ENCODE data around the gene SLC6A4. TPM values are rescaled to one million over a fixed set of nuclear protein-coding genes. Genes with fewer than 3 reads are reported as not detected.
A peak's percentile ranks its signal among the peaks of the same experiment; 100 is the strongest.

SLC6A4 gene
- total and polyA plus RNA-seq, 2 donors (not counting 3 experiments of a cell fraction or from before 2014, with no cell fraction given) = 0.25 TPM; not detected in 1

DNA sequence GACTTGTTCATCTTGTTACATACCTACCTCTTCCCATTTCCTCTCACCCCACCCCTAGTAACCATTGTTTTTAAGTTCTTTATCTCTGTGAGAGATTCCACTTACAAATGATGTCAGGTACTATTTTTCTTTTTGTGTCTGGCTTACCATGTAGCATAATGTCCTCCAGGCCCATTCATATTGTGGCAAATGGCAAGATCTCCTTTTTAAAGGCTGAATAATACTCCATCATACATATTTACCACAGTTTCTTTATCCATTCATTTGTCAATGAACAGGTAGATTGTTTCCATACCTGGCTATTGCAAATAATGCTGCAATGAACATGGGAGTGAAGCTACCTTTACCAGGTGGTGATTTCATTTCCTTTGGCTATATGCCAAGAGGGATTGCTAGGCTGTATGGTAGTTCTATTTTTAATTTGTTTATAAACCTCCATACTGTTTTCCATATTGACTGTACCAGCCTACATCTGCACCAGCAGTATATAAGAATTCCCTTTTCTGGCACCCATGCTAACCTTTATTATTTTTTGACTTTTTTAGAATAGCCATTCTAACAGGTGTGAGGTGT lies 65.0 kb downstream of the SLC6A4 start:
- Histone ChIP-seq H3K27me3 (ENCODE audit: control insufficient read depth in 2 of 2, insufficient read depth in 2 of 2, low read length in 2 of 2) (no peaks in the 10 kb centered on the region), H3K9me3 (replicated peaks; ENCODE audit: control insufficient read depth, insufficient read depth, low read length) (no peaks in the 10 kb centered on the region), H3K4me3 (replicated peaks in 1 of 3; ENCODE audit: insufficient read depth in 1 of 3, low read depth in 1 of 3, low read length in 3 of 3) (no peak overlapping the region), H3K9me1 (replicated peaks; ENCODE audit: control insufficient read depth, extremely low read depth, insufficient read depth, low read length) (no peaks in the 10 kb centered on the region), H3K79me2 (ENCODE audit: control insufficient read depth, insufficient read depth, low read length) (peaks cover 18% of the 10 kb centered on the region), H3K9ac (replicated peaks; ENCODE audit: extremely low read depth, insufficient read depth, low read length) (no peak overlapping the region), H4K20me1 (replicated peaks; ENCODE audit: control insufficient read depth, extremely low read depth, insufficient read depth, low read length) (no peaks in the 10 kb centered on the region), H3K4me1 (ENCODE audit: control insufficient read depth, extremely low read depth, insufficient read depth, low read length) (no peaks in the 10 kb centered on the region), H3K4me2 (ENCODE audit: insufficient read depth, low read length) (no peak overlapping the region), H3K27ac (ENCODE audit: insufficient read depth, low read depth, low read length) (no peak overlapping the region), H3K36me3 (ENCODE audit: control insufficient read depth in 2 of 2, extremely low read depth in 1 of 2, insufficient read depth in 2 of 2, low read length in 2 of 2) (peaks cover 0 to 2% of the 10 kb centered on the region in 2 experiments), H2AFZ (ENCODE audit: low read depth, low read length) (no peak overlapping the region)
- ChIA-PET POLR2A (no interaction called here), CTCF (interaction anchor here (0.8 to 2.1 kb wide), 6 partner anchors 10 to 77 kb away, joined by 3 to 5 read pairs (median 4); no protein-coding TSS in a partner anchor)
- TF ChIP-seq GATA2 (IDR thresholded peaks at IDR 0.05; ENCODE audit: insufficient read depth, insufficient read length, low read depth, low read length) = no peak
- TF ChIP-seq JUN (IDR thresholded peaks at IDR 0.05; ENCODE audit: borderline replicate concordance, insufficient read depth, insufficient read length, low read depth) = no peak
- no peak for TF ChIP-seq POLR2A (IDR thresholded peaks at IDR 0.05; ENCODE audit: low read depth, low read length)
- no peak for TF ChIP-seq MYC (IDR thresholded peaks at IDR 0.05; ENCODE audit: low read depth, low read length)
- TF ChIP-seq, protein P1, sequence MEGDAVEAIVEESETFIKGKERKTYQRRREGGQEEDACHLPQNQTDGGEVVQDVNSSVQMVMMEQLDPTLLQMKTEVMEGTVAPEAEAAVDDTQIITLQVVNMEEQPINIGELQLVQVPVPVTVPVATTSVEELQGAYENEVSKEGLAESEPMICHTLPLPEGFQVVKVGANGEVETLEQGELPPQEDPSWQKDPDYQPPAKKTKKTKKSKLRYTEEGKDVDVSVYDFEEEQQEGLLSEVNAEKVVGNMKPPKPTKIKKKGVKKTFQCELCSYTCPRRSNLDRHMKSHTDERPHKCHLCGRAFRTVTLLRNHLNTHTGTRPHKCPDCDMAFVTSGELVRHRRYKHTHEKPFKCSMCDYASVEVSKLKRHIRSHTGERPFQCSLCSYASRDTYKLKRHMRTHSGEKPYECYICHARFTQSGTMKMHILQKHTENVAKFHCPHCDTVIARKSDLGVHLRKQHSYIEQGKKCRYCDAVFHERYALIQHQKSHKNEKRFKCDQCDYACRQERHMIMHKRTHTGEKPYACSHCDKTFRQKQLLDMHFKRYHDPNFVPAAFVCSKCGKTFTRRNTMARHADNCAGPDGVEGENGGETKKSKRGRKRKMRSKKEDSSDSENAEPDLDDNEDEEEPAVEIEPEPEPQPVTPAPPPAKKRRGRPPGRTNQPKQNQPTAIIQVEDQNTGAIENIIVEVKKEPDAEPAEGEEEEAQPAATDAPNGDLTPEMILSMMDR (IDR thresholded peaks at IDR 0.05; ENCODE audit: extremely low read depth in 1 of 2, insufficient read depth in 1 of 2, low read depth in 1 of 2, low read length in 2 of 2) = no peak
- TF ChIP-seq FOS (IDR thresholded peaks at IDR 0.05; ENCODE audit: borderline replicate concordance, insufficient read depth, low read length) = no peak
- no peak for TF ChIP-seq EZH2 (IDR thresholded peaks at IDR 0.05; ENCODE audit: borderline replicate concordance, low read depth, low read length, severe bottlenecking)
- no peak for TF ChIP-seq POLR2AphosphoS5 (IDR thresholded peaks at IDR 0.05; ENCODE audit: insufficient read depth, low read depth, low read length)
- TF ChIP-seq, protein P2, sequence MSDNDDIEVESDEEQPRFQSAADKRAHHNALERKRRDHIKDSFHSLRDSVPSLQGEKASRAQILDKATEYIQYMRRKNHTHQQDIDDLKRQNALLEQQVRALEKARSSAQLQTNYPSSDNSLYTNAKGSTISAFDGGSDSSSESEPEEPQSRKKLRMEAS (IDR thresholded peaks at IDR 0.05; ENCODE audit: insufficient read depth, insufficient read length) = no peak
- DNase-seq (ENCODE audit: low read depth, low spot score) (no peak), FAIRE-seq (peak; percentile 18)
- dilution Hi-C loops (cut with MboI; ENCODE audit: extremely low pct_ligation_motif_present, low sequenced_read_pairs) = no loop called here
- intact Hi-C loops (cut with micrococcal nuclease) = no loop called here
- no TSS peak for BruUV-seq (replicated peaks)
